HepG2 (cell line): ENCODE results near the gene TNNI3K. TPM values are rescaled to one million over a fixed set of nuclear protein-coding genes. Genes with fewer than 3 reads are reported as not detected.

ENCODE experiments used
- ATAC-seq: fragments of 200-7000 bp; cut with Tn5 transposase; 3 replicates; pipeline ENCODE4 v1.9.1; 2020; ENCODE audit warnings: mild to moderate bottlenecking, moderate library complexity
- BruUV-seq: library from RNA; stranded (reverse); fragments of 400-500 nt; replicated peaks from 2 replicates; lab custom pipeline; 2021; lab: Mats Ljungman, UMichigan
- CTCF ChIA-PET: fragments of 300-600 bp; formaldehyde crosslinking; extraction: SDS; loops from one replicate; lab custom pipeline; 2021; ENCODE audit warnings: low total read pairs, inconsistent platforms, low intra/inter-chr PET ratio; lab: Yijun Ruan, JAX
- POLR2A ChIA-PET: fragments of 350-600 bp; sonication (Branson Sonifier 250); formaldehyde crosslinking; loops from one replicate; lab custom pipeline; 2020; ENCODE audit warnings: antibody characterized with exemption, inconsistent platforms; lab: Yijun Ruan, JAX
- DNase-seq: peaks from one replicate; pipeline ENCODE4 v3.0.0-alpha.2; 2015; ENCODE audit warnings: low spot score
- FAIRE-seq: peaks from 3 replicates; lab custom pipeline; 2011; peaks lifted over from hg19 to GRCh38; lab: Jason Lieb, UNC
- H2AFZ ChIP-seq: one replicate; pipeline ENCODE4 v1.6.1; 2011; ENCODE audit warnings: low read length, inconsistent platforms
- H3K27ac ChIP-seq: fragments of 300-600 bp; 3 replicates; pipeline ENCODE4 v1.8.0; 2011; ENCODE audit warnings: mixed run types, mild to moderate bottlenecking, mixed read lengths, low read length, inconsistent platforms; ENCODE audit not compliant: insufficient read depth; ENCODE audit errors: extremely low read length
- H3K27me3 ChIP-seq, 2 experiments: fragments of 200-600 bp in 1 of 2; 2 replicates in 1 of 2; 3 replicates in 1 of 2; pipeline versions ENCODE4 v1.6.0 to v1.8.0; 2011; ENCODE audit warnings: low read length in 2 of 2, mild to moderate bottlenecking in 2 of 2, moderate library complexity in 2 of 2, inconsistent platforms in 1 of 2; ENCODE audit not compliant: insufficient read depth in 2 of 2, control insufficient read depth in 1 of 2
- H3K36me3 ChIP-seq, 2 experiments: fragments of 200-600 bp in 1 of 2; replicated peaks in 1 of 2; 2 replicates in 1 of 2; 3 replicates in 1 of 2; pipeline versions ENCODE4 v1.5.1 to v1.8.0; 2011; ENCODE audit warnings: low read length in 2 of 2, inconsistent platforms in 1 of 2; ENCODE audit not compliant: insufficient read depth in 2 of 2, control insufficient read depth in 1 of 2
- H3K4me1 ChIP-seq: 2 replicates; pipeline ENCODE4 v1.5.1; 2012; ENCODE audit warnings: low read length, inconsistent platforms; ENCODE audit not compliant: insufficient read depth
- H3K4me2 ChIP-seq: 2 replicates; pipeline ENCODE4 v1.6.0; 2011; ENCODE audit warnings: low read depth, low read length, inconsistent platforms
- H3K4me3 ChIP-seq, 3 experiments: fragments of 200-600 bp in 1 of 3; sonication (generic), shearing (Covaris generic) in 1 of 3; replicated peaks in 1 of 3; 2 replicates each; pipeline ENCODE4 v1.5.1; 2011 to 2016; ENCODE audit warnings: low read length in 3 of 3, inconsistent platforms in 2 of 3, low read depth in 2 of 3, mild to moderate bottlenecking in 2 of 3, control low read depth in 1 of 3, mixed read lengths in 1 of 3; ENCODE audit not compliant: insufficient read depth in 1 of 3
- H3K79me2 ChIP-seq: one replicate; pipeline ENCODE4 v1.6.1; 2011; ENCODE audit warnings: low read length, inconsistent platforms; ENCODE audit not compliant: insufficient read depth
- H3K9ac ChIP-seq: 2 replicates; pipeline ENCODE4 v1.6.0; 2011; ENCODE audit warnings: mild to moderate bottlenecking, low read depth, low read length, inconsistent platforms; ENCODE audit not compliant: insufficient read depth
- H3K9me3 ChIP-seq: 2 replicates; pipeline ENCODE4 v1.5.1; 2012; ENCODE audit warnings: mild to moderate bottlenecking, low read length
- H4K20me1 ChIP-seq: 2 replicates; pipeline ENCODE4 v1.6.0; 2011; ENCODE audit warnings: inconsistent platforms, mild to moderate bottlenecking, low read length, moderate library complexity; ENCODE audit not compliant: insufficient read depth
- CENPT ChIP-seq: sonication (generic); formaldehyde crosslinking; IDR thresholded peaks from 2 replicates; pipeline ENCODE4 v1.8.0; 2022; ENCODE audit warnings: low read depth, mild to moderate bottlenecking, moderate library complexity, missing genetic modification reagents
- ELF4 ChIP-seq: sonication (generic); formaldehyde crosslinking; IDR thresholded peaks from 2 replicates; pipeline ENCODE4 v1.5.0; 2020; ENCODE audit warnings: missing genetic modification reagents, mild to moderate bottlenecking, moderate library complexity, borderline replicate concordance
- HDAC1 ChIP-seq: sonication (generic); formaldehyde crosslinking; IDR thresholded peaks from 2 replicates; pipeline ENCODE4 v1.5.1; 2020; ENCODE audit warnings: mild to moderate bottlenecking, missing genetic modification reagents
- HIC2 ChIP-seq: sonication (generic); formaldehyde crosslinking; IDR thresholded peaks from 2 replicates; pipeline ENCODE4 v1.9.0; 2022; ENCODE audit warnings: low read depth, missing genetic modification reagents
- SP4 ChIP-seq: sonication (generic); formaldehyde crosslinking; IDR thresholded peaks from 2 replicates; pipeline ENCODE4 v1.8.1; 2023; ENCODE audit warnings: mild to moderate bottlenecking, missing genetic modification reagents
- ZFY ChIP-seq: sonication (generic); formaldehyde crosslinking; IDR thresholded peaks from 2 replicates; pipeline ENCODE4 v1.4.0; 2020; ENCODE audit warnings: missing genetic modification reagents
- ZNF543 ChIP-seq: sonication (generic); formaldehyde crosslinking; IDR thresholded peaks from 2 replicates; pipeline ENCODE4 v1.4.0; 2020; ENCODE audit warnings: mild to moderate bottlenecking, missing genetic modification reagents
- ZNF850 ChIP-seq: sonication (generic); formaldehyde crosslinking; conservative IDR thresholded peaks from 2 replicates; pipeline ENCODE4 v1.9.0; 2021; ENCODE audit warnings: mild to moderate bottlenecking, missing genetic modification reagents
- WGBS: methylation state at CpG from one replicate; pipeline ENCODE4 v1.1.6; 2017; ENCODE audit warnings: low lambda C conversion rate; 5-methylcytosine and 5-hydroxymethylcytosine counted together
- in situ Hi-C: cut with HindIII; loops from 2 replicates; pipeline ENCODE4 v1.10.0; 2017; ENCODE audit warnings: low pct_unique_long_range_greater_than_20kb; ENCODE audit not compliant: extremely low pct_ligation_motif_present
- intact Hi-C: fragments of 100-400 bp; cut with micrococcal nuclease; formaldehyde crosslinking; loops from one replicate; pipeline ENCODE4 v1.10.0; 2022; ENCODE audit not compliant: unreplicated experiment
- polyA plus RNA-seq, 8 experiments: library from polyadenylated mRNA; depleted of rRNA in 3 of 8; stranded (reverse) in 7 of 8; unstranded in 1 of 8; fragments of >200 nt; fragmentation: Illumina TruSeq in 4 of 8; extraction: Trizol in 4 of 8; gene quantifications; 2 replicates each; pipeline versions ENCODE4 v1.2.1 to v1.2.3, GENCODE V29; 2011 to 2016; ENCODE audit warnings: low read depth in 4 of 8, missing spikeins in 1 of 8, mixed read lengths in 1 of 8; ENCODE audit not compliant: insufficient read depth in 1 of 8
- total RNA-seq, 5 experiments: library from RNA; depleted of rRNA; stranded (reverse); fragments of >200 nt; fragmentation: Illumina TruSeq; extraction: Trizol; gene quantifications; 2 replicates each; pipeline ENCODE4 v1.2.3, GENCODE V29; 2016; ENCODE audit warnings: low read depth in 1 of 5
- TF ChIP-seq, protein P1 (sequence below): sonication (generic); formaldehyde crosslinking; IDR thresholded peaks from 2 replicates; pipeline ENCODE4 v1.4.0; 2020; ENCODE audit warnings: mild to moderate bottlenecking, missing genetic modification reagents
- TF ChIP-seq, protein P2 (sequence below): sonication (generic); formaldehyde crosslinking; IDR thresholded peaks from 2 replicates; pipeline ENCODE4 v1.4.0; 2020; ENCODE audit warnings: missing genetic modification reagents

Gene TNNI3K
- total and polyA plus RNA-seq, 2 of the 13 experiments (the other 11 are each of a cell fraction or from before 2014, with no cell fraction given): 1.1 TPM; not detected in 1

- TF ChIP-seq, protein P1, sequence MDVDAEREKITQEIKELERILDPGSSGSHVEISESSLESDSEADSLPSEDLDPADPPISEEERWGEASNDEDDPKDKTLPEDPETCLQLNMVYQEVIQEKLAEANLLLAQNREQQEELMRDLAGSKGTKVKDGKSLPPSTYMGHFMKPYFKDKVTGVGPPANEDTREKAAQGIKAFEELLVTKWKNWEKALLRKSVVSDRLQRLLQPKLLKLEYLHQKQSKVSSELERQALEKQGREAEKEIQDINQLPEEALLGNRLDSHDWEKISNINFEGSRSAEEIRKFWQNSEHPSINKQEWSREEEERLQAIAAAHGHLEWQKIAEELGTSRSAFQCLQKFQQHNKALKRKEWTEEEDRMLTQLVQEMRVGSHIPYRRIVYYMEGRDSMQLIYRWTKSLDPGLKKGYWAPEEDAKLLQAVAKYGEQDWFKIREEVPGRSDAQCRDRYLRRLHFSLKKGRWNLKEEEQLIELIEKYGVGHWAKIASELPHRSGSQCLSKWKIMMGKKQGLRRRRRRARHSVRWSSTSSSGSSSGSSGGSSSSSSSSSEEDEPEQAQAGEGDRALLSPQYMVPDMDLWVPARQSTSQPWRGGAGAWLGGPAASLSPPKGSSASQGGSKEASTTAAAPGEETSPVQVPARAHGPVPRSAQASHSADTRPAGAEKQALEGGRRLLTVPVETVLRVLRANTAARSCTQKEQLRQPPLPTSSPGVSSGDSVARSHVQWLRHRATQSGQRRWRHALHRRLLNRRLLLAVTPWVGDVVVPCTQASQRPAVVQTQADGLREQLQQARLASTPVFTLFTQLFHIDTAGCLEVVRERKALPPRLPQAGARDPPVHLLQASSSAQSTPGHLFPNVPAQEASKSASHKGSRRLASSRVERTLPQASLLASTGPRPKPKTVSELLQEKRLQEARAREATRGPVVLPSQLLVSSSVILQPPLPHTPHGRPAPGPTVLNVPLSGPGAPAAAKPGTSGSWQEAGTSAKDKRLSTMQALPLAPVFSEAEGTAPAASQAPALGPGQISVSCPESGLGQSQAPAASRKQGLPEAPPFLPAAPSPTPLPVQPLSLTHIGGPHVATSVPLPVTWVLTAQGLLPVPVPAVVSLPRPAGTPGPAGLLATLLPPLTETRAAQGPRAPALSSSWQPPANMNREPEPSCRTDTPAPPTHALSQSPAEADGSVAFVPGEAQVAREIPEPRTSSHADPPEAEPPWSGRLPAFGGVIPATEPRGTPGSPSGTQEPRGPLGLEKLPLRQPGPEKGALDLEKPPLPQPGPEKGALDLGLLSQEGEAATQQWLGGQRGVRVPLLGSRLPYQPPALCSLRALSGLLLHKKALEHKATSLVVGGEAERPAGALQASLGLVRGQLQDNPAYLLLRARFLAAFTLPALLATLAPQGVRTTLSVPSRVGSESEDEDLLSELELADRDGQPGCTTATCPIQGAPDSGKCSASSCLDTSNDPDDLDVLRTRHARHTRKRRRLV (CRISPR knock-in tag): no peak
- no peak for TF ChIP-seq ZFY
- TF ChIP-seq HIC2: no peak
Observed at GRCh38 chr1:74245168-74245772, 10.1 kb downstream of the TNNI3K start (continued).

DNA sequence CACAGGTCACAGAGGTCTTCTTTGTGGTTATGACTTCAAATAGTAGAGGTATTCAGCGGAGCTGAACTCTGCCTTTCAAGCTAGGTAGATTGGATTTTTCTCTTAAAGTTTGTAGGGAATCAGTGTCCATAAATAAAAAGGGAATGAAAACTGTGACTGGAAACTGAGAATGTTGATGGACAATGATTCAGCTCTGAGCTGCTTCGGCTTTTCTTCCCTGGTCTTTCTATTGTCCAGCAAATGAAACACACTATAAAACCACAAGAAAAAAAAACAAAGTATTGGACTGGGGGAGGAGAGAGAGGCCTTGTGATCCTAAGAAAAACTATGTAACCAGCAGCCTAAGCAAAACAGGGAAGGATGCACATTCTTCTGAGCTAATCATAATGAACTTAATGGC lies 11.1 kb downstream of the TNNI3K start:
- in situ Hi-C loops (no loop called here), intact Hi-C loops (no loop called here)
- TF ChIP-seq HDAC1 (CRISPR knock-in tag) (no peak), ZNF543 (no peak), SP4 (CRISPR knock-in tag) (no peak), CENPT (no peak), ZNF850 (no peak), ELF4 (CRISPR knock-in tag) (no peak)
- TF ChIP-seq, protein P2, sequence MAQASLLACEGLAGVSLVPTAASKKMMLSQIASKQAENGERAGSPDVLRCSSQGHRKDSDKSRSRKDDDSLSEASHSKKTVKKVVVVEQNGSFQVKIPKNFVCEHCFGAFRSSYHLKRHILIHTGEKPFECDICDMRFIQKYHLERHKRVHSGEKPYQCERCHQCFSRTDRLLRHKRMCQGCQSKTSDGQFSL (CRISPR knock-in tag): no peak
- Histone ChIP-seq H3K4me1 (no peaks in the 10 kb centered on the region), H3K27me3 (no peaks in the 10 kb centered on the region), H3K9me3 (0 out of 2 replicates have a peak, but pooled peaks cover 7% of the 10 kb centered on the region), H3K4me3 (no peak overlapping the region), H4K20me1 (no peaks in the 10 kb centered on the region), H3K9ac (no peak overlapping the region), H3K4me2 (no peak overlapping the region), H3K36me3 (no peaks in the 10 kb centered on the region), H2AFZ (no peak overlapping the region), H3K27ac (no peak overlapping the region), H3K79me2 (no peaks in the 10 kb centered on the region)
- WGBS: 7% methylated on average over 2 of the region's 2 CpGs
- POLR2A ChIA-PET: no interaction called here
- DNase-seq: no peak
- ATAC-seq: no peak
- no TSS peak for BruUV-seq
- CTCF ChIA-PET: no interaction called here
- no peak for FAIRE-seq
